ENCODE data around the gene SLC4A1. TPM values are rescaled to one million over a fixed set of nuclear protein-coding genes. Genes with fewer than 3 reads are reported as not detected.

SLC4A1 gene
- total and polyA plus RNA-seq, 2 donors (not counting 3 experiments of a cell fraction or from before 2014, with no cell fraction given): not detected

GRCh38 chr17:44216694-44217093 is 51.2 kb downstream of the SLC4A1 start:
- ChIA-PET POLR2A (no interaction called here), CTCF (interaction anchor here (1.2 to 7.3 kb wide), 5 partner anchors 13 to 135 kb away, joined by 3 to 68 read pairs (median 6); partner anchors contain the start of gene SLC25A39)
- Histone ChIP-seq H3K4me3 (replicated peaks in 1 of 3; ENCODE audit: insufficient read depth in 1 of 3, low read depth in 1 of 3, low read length in 3 of 3) (no peak overlapping the region), H3K27me3 (ENCODE audit: control insufficient read depth in 2 of 2, insufficient read depth in 2 of 2, low read length in 2 of 2) (no peaks in the 10 kb centered on the region), H3K36me3 (ENCODE audit: control insufficient read depth in 2 of 2, extremely low read depth in 1 of 2, insufficient read depth in 2 of 2, low read length in 2 of 2) (peaks cover 19 to 31% of the 10 kb centered on the region in 2 experiments), H3K9me1 (replicated peaks; ENCODE audit: control insufficient read depth, extremely low read depth, insufficient read depth, low read length) (no peaks in the 10 kb centered on the region), H3K4me2 (ENCODE audit: insufficient read depth, low read length) (no peak overlapping the region), H3K9ac (replicated peaks; ENCODE audit: extremely low read depth, insufficient read depth, low read length) (no peak overlapping the region), H3K79me2 (ENCODE audit: control insufficient read depth, insufficient read depth, low read length) (peaks cover 28% of the 10 kb centered on the region), H3K9me3 (replicated peaks; ENCODE audit: control insufficient read depth, insufficient read depth, low read length) (no peaks in the 10 kb centered on the region), H4K20me1 (replicated peaks; ENCODE audit: control insufficient read depth, extremely low read depth, insufficient read depth, low read length) (no peaks in the 10 kb centered on the region), H2AFZ (ENCODE audit: low read depth, low read length) (no peak overlapping the region), H3K27ac (ENCODE audit: insufficient read depth, low read depth, low read length) (no peak overlapping the region), H3K4me1 (ENCODE audit: control insufficient read depth, extremely low read depth, insufficient read depth, low read length) (peaks cover 16% of the 10 kb centered on the region)
- DNase-seq (ENCODE audit: low read depth, low spot score) (no peak), FAIRE-seq (no peak)
- dilution Hi-C loops (cut with MboI; ENCODE audit: extremely low pct_ligation_motif_present, low sequenced_read_pairs) (no loop called here), intact Hi-C loops (cut with micrococcal nuclease) (no loop called here)
- no peak for TF ChIP-seq POLR2AphosphoS5 (IDR thresholded peaks at IDR 0.05; ENCODE audit: insufficient read depth, low read depth, low read length)
- BruUV-seq (replicated peaks): no TSS peak

DNA sequence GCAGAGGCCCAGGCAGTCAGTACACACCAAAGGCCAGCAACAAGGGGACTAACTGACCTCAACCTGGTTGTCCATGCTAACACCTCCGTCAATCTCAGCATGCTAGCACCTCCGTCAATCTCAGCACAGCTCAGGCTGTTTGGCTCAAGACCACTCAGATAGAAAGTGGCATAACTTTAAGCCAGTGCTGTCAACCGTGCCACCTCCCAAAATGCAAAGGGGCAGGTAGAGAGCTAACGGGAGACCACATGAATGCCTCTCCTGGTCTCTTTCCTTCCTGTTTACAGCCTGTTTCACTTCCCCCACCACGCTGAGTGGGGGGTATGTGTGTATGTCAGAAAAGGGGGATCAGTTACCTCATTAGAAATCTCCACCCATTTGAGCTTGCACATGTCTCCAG is 51.8 kb downstream of the SLC4A1 start:
- no TSS peak for BruUV-seq (replicated peaks)
- Histone ChIP-seq H3K27ac (ENCODE audit: insufficient read depth, low read depth, low read length) (no peak overlapping the region), H3K9me3 (replicated peaks; ENCODE audit: control insufficient read depth, insufficient read depth, low read length) (no peaks in the 10 kb centered on the region), H3K9me1 (replicated peaks; ENCODE audit: control insufficient read depth, extremely low read depth, insufficient read depth, low read length) (no peaks in the 10 kb centered on the region), H3K27me3 (ENCODE audit: control insufficient read depth in 2 of 2, insufficient read depth in 2 of 2, low read length in 2 of 2) (no peaks in the 10 kb centered on the region), H3K79me2 (ENCODE audit: control insufficient read depth, insufficient read depth, low read length) (peaks cover 28% of the 10 kb centered on the region), H3K4me2 (ENCODE audit: insufficient read depth, low read length) (no peak overlapping the region), H2AFZ (ENCODE audit: low read depth, low read length) (no peak overlapping the region), H3K4me3 (replicated peaks in 1 of 3; ENCODE audit: insufficient read depth in 1 of 3, low read depth in 1 of 3, low read length in 3 of 3) (no peak overlapping the region), H3K9ac (replicated peaks; ENCODE audit: extremely low read depth, insufficient read depth, low read length) (no peak overlapping the region), H3K4me1 (ENCODE audit: control insufficient read depth, extremely low read depth, insufficient read depth, low read length) (peaks cover 12% of the 10 kb centered on the region), H4K20me1 (replicated peaks; ENCODE audit: control insufficient read depth, extremely low read depth, insufficient read depth, low read length) (no peaks in the 10 kb centered on the region), H3K36me3 (ENCODE audit: control insufficient read depth in 2 of 2, extremely low read depth in 1 of 2, insufficient read depth in 2 of 2, low read length in 2 of 2) (peaks cover 19 to 35% of the 10 kb centered on the region in 2 experiments)
- ChIA-PET CTCF (interaction anchor here (1.3 to 7.3 kb wide), 4 partner anchors 13 to 135 kb away, joined by 3 to 68 read pairs (median 8); partner anchors contain the start of gene SLC25A39), POLR2A (no interaction called here)
- FAIRE-seq (no peak), DNase-seq (ENCODE audit: low read depth, low spot score) (no peak)
- dilution Hi-C loops (cut with MboI; ENCODE audit: extremely low pct_ligation_motif_present, low sequenced_read_pairs) (no loop called here), intact Hi-C loops (cut with micrococcal nuclease) (no loop called here)
- TF ChIP-seq MAX (IDR thresholded peaks at IDR 0.05; ENCODE audit: insufficient read depth, insufficient read length): no peak

Measured in endothelial cell of umbilical vein (primary cell).